NCI-H1417 (cell line): ENCODE measurements around the gene IMMP2L.
A peak's percentile ranks its signal among the peaks of the same experiment; 100 is the strongest.
"Not testable (repeated sequence)": the region's sequence is repeated elsewhere in the genome, so short reads cannot be mapped to it uniquely, and the experiment has no call there.

Source experiments
- DNase-seq, 3 experiments: peaks; one replicate each; lab custom pipeline; 2025; lab: John Stamatoyannopoulos, UW

The IMMP2L gene

GRCh38 chr7:111460695-111461094, 101.6 kb downstream of the IMMP2L start:
- no peak for DNase-seq

DNA sequence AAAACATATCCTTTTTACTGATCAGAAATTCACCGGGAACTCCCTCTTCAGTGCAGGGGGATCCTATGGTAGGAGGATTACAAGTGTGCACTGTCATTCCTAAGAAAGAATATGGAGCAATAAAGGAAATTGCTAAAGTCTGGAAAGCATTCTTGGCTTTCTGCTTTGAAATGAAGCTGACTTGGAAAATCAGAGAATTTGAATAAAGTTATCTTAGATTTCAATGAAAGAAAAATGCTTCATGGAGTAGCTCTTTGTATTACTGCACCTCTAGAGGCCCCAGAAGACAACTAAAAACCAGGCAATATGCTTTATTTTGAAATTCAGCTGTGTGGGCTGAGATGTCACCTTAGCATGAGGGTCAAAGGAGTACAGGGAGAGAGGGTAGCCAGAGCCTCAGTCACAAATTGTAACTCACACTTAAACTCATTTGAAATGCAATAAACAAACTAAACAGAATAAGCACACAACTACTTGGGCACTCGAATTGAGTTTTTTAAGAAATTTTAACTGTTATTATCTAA, 102.5 kb downstream of the IMMP2L start:
- no peak for DNase-seq

GRCh38 chr7:111459065-111459756, 103.1 kb downstream of the IMMP2L start:
- no peak for DNase-seq

- not testable (repeated sequence) for DNase-seq
Observed at GRCh38 chr7:111450705-111451104, 111.6 kb downstream of the IMMP2L start.

DNA sequence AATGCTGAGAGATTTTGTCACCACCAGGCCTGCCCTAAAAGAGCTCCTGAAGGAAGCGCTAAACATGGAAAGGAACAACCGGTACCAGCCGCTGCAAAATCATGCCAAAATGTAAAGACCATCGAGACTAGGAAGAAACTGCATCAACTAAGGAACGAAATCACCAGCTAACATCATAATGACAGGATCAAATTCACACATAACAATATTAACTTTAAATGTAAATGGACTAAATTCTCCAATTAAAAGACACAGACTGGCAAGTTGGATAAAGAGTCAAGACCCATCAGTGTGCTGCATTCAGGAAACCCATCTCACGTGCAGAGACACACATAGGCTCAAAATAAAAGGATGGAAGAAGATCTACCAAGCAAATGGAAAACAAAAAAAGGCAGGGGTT, 114.8 kb downstream of the IMMP2L start:
- DNase-seq, result not testable (repeated sequence)

DNA sequence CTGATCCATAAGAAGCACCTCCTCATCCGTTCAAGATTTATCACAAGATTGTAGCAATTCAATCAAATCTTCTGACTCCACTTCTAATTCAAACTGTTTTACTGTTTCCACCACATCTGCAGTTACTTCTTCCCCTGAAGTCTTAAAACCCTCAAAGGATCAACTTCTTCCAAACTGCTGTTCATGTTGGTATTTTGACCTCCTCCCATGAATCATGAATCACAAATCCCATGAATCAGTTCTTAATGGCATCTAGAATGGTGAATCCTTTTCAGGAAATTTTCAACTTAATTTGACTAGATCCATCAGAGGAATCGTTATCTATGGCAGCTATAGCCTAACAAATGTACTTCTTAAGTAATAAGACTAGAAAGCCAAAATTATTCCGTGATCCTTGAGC, 122.3 kb downstream of the IMMP2L start:
- DNase-seq, result no peak

GRCh38 chr7:111438369-111439289, 123.7 kb downstream of the IMMP2L start:
- no peak for DNase-seq

DNA sequence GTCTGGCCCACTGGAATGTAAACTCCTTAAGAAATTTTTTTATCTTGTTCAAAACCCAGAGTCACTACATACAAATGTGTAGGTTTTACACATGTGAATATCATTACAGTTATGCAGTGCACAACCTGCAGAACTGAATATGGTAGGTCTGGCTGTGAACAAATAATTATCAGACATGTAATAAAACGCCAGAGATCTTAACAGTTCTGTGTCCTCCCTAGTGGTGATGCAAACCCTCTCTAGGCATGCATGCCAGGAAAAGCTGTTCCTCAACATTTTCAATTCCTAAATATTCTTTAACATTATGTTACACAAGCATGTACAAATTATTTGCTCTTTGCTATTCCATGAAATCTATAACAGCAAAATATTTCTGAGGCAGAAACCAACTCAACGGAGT, 124.6 kb downstream of the IMMP2L start:
- no peak for DNase-seq

DNA sequence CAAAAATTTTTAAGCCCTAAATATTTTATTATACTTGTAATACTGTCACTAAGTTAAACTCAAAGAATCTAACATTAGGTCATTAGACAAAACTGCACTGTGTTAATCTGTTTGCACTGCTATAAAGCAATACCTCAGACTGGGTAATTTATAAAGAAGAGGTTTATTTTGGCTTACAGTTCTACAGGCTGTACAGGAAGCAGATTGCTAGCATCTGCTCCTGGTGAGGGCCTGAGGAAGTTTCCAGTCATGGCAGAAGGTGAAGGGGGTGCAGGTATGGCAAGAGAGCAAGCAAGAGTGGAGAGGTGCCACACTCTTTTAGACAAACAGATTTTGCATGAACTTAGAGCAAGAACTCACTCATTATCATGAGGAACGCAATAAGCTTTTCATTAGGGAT, 125.7 kb downstream of the IMMP2L start:
- no peak for DNase-seq

DNA sequence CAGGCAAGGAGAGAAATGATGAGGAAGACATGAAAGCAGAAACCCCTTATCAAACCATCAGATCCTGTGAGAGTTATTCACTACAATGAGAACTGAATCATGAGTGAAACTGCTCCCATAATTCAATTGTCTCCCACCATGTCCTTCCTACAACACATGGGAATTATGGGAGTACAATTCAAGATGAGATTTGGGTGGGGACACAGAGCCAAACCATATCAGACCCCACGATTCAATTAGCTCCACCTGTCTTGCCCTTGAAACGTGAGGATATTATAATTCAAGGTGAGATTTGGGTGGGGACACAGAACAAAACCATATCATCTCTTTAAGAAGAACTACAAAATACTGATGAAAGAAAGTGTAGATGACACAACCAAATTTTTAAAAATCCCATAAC, 128.9 kb downstream of the IMMP2L start:
- no peak for DNase-seq

DNA sequence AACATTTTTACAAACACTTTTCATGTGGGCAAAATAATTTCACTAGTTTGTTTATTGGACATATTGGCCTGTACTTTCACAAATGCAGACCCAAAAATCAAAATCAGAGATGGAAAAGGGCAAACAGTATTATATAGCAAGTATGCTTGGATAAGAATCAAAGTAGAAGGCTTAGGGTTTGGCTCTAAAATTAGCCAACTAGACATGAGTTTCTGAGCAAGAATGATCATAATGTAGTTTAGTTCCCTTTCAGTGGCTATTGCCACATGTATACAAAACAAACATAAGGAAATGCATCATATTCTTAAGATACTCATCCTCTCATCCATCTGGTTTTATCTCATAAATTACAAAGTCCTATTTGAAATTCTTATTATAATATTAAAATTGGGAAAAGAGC, 132.5 kb downstream of the IMMP2L start:
- no peak for DNase-seq

DNA sequence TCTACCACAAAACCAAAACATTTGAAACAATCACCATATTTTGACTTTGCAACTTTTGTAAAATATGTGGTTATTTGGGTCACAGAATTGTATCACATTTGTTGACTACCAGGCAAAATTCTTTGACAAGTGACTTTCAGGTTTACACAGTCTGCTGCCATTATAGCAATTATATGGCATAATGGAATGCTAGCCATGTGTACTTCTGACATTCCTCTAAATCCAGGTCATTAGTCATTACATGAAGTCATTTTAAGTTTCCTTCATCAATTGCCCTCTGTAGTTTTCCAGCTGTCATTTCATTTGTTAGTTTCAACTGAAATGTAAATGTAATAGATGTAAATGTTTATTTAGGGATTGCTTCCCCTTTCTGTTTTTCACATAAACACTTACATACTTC, 137.5 kb downstream of the IMMP2L start:
- DNase-seq, result no peak

DNA sequence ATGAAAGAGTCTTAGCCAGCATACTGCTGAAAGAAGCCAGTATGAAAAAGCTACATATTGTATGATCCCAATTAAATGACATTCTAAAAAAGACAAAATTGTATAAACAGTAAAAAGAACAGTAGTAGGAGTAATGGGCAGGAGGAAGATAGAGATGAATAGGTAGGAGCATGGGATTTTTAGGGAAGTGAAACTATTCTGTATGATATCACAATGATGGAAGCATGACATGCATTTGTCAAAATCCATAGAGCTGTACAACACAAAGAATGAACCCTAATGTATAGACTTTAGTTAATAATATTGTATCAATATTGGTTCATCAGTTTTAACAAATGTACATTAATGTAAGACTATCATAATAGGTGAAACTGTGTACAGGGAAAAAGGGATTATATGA, 147.9 kb downstream of the IMMP2L start:
- no peak for DNase-seq

DNA sequence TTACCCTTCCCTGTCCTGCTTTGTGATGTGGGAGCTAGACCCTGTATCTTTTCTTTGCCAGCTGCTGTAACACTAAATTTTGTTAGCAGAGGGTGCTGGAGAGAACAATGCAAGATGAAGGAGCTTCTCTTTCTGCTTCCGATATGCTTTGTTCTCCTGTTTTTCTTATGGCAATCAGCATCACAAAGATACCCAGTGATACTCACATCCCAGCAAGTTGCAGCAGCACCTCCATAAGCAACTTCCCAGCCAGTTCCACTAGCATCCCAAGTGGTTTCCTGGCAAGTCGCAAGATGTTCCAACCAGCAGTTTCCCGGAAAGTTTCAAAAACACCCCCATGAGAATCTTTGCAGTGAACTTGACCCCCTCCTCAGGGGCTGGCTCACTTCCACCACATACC, 148.6 kb downstream of the IMMP2L start:
- DNase-seq, result no peak

DNA sequence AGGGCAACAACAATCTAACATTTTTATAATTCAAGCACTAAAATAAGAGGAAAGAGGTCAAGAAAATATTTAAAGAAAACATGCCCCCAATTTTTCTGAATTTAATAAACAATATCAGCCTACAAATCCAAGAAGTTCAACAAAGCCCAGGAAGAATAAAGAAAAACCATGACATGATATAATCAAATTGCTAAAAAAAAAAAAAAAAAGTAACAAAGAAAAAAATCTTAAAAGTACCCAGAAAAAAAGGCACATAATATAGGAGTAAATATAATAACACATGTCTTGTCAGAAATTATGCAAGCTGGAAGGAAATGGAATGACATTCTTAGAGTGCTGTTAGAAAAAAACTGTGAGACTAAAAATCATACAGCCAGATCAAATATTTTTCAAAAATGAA, 151.4 kb downstream of the IMMP2L start:
- no peak for DNase-seq

GRCh38 chr7:111409714-111410422, 152.4 kb downstream of the IMMP2L start:
- DNase-seq, result no peak

GRCh38 chr7:111408724-111409123, 153.6 kb downstream of the IMMP2L start:
- no peak for DNase-seq

GRCh38 chr7:111407258-111407657, 155.0 kb downstream of the IMMP2L start:
- DNase-seq, result no peak

GRCh38 chr7:111405621-111406020, 156.7 kb downstream of the IMMP2L start:
- DNase-seq, result no peak

- no peak for DNase-seq
Observed at GRCh38 chr7:111401516-111401915, 160.8 kb downstream of the IMMP2L start.

DNA sequence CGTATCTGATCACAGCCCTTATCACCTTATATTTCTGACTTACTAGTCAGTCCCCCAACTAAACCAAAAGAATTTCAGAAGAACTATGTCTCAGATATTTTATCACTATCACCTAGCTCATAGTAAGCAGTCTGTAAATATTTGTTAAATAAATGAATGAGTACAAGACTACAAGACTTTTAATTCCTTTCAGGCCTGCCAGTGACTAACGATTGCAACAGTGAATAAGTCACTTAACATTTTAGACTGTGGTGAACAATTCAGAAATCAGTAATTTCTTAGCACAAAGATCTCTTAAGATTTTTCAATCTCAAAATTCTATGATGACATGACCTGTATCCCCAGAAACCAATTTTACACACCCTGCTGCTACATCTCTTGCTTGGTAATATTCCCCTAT, 162.2 kb downstream of the IMMP2L start:
- no peak for DNase-seq

DNA sequence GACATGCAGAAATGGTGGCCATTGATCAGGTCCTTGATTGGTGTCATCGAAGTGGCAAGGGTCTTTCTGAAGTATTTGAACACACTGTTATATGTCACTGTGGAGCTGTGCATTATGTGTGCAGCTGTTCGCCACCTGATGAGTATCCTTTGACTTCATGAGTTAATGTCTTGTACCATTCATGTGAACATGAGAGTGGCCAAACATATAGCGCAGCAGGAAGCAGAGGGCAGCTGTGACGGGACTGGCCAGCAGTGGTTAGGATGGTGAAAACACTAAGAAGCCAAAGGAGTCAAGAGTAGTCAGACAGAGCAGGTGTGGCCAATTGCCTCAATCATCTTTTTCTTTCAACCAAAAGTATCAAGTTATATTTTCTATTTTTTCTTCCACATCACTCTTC, 167.4 kb downstream of the IMMP2L start:
- DNase-seq, result peak in 1 of 3 experiments; percentile 14
